ENCODE measurements around the gene BLM.
"Not testable (repeated sequence)": the region's sequence is repeated elsewhere in the genome, so short reads cannot be mapped to it uniquely, and the experiment has no call there.

BLM gene

DNA sequence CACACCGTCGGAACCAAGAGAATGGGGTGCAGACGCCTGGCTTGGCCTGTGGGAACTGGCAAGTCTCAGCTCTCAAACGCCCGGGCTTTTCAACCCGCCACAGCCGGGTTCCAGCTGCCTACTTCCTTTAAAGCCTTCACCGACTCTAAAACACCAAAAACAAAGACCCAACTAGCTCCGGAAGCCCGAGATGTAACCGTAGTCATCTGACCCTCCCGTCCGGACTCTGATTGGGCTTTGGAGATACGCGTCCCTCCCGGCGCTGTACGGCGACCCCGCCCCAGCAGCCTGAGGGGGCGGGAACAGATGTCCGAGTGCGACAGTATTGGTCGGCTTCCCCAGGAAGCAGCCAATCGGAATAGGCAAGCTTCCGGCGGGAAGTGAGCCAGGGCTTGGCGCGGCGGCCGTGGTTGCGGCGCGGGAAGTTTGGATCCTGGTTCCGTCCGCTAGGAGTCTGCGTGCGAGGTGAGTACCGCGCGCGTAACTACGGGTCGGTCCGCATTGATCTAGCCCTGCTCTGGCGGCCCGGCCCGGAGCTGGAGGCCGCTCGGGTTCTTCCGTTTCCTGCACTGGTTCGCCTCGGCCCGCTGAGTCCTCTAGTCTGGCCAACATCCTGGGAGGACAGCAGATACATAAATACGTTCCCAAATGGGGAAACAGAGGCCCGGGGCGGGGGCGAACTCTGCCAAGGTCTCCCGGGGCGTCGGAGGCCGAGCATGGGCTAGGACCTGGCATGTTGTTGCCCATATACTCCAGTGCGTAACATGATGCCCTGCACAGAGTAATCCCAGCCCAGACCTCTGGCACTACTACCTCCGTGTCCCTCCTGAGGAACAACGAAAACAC lies at the start of gene BLM:
BLM (plus strand) TSS at position 371 of the 846 bp plus-strand sequence. CDS start 30,047 bp downstream, outside the sequence.
- peak; percentile 98 to 99 for DNase-seq

DNA sequence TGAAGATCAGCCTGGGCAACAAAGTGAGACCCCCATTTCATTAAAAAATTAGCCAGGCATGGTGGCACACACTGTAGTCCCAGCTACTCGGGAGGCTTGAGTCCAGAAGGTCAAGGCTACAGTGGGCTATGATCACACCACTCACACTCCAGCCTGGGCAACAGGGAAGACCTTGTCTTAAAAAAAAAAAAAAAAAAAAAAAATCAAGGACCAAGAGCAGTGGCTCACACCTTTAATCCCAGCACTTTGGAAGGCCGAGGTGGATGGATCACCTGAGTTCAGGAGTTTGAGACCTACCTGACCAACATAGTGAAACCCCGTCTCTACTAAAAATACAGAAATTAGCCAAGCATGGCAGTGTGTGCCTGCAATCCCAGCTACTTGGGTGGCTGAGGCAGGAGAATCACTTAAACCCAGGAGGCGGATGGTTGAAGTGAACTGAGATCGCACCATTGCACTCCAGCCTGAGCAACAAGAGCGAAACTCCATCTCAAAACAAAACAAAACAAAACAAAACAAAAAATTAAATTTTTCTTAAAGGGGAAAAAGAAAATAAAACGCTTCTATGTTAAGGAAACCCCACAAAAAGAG lies 49.3 kb upstream of the BLM start:
- not testable (repeated sequence) for DNase-seq

DNA sequence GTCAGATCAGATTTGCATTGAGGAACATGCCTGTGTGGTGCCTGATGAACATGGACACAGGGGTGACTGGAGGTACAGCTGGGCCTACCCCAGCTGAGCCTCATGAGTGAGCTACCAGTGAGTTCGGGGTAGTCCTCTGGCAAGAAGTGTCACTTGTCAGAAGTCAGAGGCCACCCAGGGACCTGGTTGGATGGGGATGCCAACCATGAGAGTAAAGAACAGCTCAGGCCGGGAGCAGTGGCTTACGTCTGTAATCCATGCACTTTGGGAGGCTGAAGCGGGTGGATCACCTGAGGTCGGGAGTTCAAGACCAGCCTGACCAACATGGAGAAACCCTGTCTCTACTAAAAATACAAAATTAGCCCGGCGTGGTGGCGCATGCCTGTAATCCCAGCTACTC lies 46.5 kb upstream of the BLM start:
- DNase-seq, result not testable (repeated sequence)

DNA sequence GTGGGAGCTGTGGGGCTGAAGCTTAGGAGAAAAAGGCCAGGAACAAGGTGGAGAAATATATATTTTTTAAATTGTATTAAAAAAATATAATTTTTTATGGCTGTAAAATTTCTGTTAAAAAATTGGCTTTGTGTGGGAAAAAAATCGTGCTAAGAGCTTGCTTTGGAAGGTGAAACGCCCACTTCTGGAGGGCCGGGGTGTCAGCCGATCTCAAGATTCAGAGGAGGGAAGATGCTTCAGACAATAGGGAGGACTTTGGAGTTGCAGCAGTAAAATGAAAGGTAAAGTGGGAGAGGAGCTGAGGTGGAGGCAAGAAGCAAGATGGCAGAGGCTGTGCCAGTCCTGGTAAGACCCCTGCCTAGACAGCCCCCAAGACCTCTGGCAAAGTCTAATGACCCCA lies 45.9 kb upstream of the BLM start:
- no peak for DNase-seq

DNA sequence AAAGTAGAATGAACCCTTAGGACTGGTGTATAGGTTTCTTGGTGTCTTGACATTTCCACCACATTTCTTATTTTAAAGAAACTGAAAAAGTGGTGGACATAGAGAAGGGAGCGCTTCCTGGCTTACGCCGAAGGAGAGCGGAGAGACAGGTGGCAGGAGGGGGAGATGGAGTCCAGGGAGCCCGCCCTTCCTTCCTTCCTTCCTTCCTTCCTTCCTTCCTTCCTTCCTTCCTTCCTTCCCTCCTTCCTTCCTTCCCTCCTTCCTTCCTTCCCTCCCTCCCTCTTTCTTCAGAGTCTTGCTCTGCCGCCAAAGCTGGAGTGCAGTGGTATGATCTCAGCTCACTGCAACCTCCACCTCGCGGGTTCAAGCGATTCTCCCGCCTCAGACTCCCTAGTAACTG lies 43.8 kb upstream of the BLM start:
- not testable (repeated sequence) for DNase-seq

DNA sequence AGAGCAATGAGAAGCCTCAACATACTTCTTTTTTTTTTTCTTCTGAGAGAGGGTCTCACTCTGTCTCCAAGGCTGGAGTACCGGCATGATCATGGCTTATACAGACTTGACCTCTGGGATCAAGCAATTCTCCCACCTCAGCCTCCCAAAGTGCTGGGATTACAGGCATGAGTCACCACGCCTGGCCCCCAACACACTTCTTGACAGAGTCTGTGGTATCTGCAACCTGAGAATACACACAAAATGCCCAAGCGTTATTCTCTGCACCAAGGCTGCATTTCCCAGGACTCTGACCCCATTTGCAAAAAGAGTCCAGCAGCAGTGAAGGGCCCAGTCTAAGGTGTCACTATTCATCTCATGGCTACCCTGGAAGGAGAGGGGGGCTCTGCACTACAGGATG lies 42.7 kb upstream of the BLM start:
- DNase-seq, result no peak

DNA sequence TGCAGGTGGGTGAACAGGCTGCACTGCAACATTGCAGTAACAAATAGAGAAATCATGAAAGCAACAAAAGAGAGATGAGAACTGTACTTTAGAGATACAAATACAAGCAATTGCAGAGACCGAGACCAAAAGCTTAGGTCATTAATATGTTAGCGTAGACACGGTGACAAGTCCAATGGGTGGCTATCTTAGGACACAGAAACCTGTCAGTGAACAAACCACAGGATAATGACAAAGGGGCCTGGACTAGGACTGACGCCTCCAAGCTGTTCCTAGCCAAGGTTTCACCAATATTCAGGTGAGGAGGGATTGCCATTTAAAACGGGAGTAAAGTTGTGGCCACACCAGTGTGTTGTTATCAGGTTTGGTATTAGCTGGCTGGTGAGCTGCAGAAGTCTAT lies 41.7 kb upstream of the BLM start:
- no peak for DNase-seq

DNA sequence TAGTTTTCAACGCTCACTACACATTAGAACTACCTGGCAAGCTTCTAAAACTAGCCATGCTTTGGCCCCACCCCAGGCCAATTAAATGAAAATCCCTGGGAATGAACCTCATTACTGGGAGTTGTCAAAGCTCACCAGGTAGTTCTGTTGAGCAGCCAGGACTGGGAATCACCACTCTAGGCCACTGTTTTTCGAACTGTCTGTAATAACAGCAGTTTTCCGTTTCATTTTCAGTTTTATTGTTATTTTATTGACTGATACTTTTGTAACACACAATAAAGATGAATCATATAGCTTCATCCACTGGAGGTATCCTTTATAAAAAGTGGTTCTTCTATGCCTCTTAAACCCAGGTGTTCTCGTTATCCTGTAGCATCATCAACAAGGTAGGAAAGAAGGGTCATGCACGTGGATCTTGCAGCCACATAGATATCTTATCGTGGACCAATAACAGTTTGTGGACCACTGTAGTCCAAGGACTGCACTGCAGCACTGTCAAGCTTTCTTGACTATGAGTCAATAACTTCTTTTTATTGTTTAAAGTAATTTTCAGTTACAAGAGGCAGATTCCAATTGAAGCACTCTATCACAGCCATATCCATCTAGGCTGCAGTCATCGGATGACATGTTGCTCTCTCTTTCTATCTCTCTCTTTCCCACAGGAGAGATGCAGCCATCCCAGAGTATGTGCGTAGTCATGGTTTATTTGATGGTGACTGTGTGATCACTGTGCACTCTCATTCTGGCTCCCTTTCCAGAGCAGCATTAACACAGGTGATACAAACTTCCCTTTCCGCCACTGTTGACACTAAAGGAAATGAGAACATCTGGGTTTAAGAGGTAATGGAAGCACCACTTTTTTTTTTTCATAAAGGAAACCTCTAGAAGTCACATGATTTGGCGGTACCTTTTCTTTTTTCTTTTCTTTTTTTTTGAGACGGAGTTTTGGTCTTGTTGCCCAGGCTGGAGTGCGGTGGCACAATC lies 39.0 kb upstream of the BLM start:
- DNase-seq, result no peak

DNA sequence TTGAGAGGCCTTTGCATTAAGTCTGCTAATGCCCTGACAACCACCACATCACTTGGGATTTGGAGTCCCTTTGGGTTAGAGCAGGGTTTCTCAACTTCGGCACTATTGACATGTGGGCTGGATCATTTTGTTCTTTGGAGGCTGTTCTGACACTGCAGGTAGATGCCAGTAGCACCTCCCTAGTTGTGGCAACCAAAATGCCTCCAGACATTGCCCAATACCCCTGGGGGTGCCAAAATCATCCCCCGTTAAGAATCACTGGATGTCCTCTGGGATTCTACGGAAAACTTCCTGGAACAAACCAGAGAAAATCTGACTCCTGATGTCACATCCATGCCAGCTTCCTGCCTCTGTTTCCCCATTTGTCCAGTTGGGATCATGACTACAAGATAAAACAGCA lies 37.2 kb upstream of the BLM start:
- no peak for DNase-seq

DNA sequence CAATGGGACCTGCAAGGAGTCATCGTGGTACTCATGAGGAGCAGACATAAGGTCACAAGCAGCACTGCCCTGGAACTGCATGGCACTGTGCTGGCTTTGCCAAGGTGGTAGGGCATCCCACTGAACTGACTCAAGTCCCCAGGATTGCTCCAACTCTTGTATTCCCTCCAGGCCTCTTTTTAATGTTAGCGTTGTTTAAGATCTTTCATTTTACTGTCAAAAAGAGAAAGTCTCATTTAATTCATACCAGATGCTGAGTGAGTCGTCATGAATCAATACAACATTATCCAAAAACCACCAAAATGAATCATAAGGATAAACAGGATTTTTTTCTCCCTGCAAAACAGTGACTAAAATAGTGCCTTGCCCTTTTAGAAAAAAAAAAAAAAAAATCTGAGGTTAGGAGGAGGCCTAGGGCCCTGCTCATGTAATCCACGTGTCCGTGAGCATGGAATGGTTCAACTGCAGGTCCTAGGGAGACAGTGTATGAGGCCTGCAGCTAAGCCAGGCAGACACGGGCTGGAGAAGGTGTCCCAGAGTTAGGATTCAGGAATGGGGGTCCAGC lies 36.7 kb upstream of the BLM start:
- no peak for DNase-seq

DNA sequence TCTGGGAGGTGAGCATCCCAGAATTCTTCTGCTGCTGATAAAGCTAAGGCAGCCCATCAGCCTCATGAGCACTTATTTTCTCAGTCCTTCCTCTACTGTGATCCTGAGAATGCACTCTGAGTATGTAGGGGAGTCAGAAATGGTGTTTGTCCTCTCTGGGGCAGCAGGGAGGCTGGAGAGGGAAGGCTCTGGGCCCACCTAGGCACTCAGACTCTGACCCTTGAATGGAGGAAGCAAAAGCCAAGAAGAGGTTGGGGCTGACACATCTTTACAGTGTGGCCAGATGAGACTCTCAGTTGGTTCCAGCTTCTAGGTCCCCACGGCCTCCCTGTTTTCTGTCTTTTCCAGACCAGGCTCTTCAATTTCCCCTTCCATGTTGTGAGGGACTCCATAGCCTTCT lies 36.1 kb upstream of the BLM start:
- no peak for DNase-seq

DNA sequence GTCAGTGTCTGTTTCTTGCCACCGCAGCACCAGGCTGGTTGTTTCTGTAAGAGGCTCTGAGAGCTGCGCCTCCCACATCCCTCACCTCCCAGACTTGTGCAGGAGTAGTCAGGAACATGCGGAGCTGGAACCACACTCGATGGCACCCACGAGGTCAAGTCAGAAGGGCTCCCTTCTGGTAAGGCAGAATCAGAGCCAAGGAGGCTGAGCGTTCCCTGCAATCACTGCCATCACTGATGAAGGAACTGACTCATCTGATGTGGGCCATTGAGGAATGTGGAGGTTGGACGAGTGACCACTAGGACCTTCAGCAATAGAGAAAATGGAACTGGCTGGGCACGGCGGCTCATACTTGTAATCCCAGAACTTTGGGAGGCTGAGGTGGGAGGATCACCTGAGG lies 35.7 kb upstream of the BLM start:
- no peak for DNase-seq

DNA sequence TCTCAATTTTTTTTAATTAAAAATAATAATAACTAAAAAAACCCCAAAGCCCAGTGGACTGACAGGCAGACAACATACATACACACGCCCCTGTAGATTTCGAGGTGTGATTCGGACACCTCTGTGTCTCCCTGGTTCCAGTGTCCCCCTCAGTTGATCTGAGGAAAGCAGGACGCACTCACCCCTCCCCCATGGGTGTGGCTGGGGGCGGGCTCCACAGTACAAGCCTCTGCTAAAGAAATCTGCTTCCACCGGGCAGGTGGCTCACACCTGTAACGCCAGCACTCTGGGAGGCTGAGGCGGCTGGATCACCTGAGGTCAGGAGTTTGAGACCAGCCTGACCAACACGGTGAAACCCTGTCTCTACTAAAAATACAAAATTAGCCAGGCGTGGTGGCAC lies 33.8 kb upstream of the BLM start:
- DNase-seq, result no peak

DNA sequence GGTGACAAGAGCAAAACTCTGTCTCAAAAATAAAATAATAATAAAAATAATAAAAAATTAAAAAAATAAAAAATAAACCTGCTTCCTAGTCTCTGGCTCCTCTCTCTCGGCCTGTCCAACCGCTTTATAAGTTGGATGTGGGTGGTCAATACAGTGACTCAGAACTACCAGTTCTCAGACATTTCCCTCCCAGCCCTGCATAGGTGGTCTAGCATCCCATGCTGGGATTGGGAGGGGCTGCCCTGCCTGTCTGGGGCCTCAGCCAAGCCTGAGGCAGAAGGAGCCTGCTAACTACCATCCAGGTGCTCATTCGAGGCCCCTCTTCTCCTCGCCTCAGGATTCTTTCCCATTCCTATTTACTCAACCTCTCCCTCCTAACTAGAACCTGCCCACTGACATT lies 33.3 kb upstream of the BLM start:
- no peak for DNase-seq

DNA sequence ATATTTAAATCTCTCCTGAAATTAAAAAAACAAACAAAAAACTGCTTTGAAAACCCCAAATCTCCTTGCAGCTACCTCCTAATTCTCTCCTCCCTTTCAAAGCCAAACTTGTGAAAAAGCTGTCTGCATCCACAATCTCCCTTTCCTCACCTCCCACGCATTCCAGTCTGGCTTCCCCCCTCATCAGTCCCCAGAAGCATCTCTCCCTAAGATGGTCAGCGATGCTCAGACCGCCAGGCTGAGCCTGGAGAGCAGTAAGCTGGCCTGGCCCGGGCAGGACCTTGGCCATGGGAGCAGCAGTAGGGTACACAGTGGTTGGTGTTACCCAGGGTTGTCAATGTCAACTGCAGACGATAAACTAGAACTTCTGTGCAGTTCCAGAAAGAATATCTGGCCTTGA lies 32.9 kb upstream of the BLM start:
- no peak for DNase-seq

DNA sequence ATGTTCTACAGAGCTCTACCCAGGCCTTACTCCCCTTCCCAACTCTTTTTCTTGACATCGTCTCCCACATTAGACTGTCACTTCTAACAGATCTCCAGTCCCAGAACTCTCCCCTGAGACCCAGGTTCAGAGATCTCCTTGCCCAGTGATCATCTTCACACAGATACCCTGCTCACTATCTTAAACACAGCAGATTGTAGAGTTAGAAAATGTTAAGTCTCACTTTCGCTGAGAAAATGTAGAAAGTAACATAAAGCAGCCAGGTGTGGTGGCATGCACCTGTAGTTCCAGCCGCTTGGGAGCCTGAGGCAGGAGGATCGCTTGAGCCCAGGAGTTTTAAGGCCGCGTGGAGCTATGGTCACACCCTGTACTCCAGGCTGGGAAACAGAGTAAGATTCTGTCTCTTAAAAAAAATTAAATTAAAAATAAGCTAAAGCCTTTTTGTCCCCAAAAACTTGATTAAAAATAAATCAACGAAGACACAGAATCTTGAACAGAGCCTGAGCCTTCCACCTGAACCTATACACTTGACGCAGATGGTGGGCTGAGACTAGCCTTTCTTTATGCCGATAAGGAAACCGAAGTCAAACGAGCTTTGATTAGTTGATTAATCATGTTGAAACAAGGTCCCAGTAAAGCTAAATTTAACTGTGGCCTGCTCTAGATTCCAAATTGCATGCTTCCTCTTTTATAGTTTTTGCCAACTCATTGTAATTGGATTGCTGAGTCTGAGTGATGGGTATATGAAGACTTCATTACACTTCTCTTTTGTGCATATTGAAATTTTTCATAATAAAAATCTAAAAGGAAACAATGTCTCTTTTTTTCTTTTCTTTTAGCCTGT lies 31.3 kb upstream of the BLM start:
- DNase-seq, result peak; percentile 68 to 86

DNA sequence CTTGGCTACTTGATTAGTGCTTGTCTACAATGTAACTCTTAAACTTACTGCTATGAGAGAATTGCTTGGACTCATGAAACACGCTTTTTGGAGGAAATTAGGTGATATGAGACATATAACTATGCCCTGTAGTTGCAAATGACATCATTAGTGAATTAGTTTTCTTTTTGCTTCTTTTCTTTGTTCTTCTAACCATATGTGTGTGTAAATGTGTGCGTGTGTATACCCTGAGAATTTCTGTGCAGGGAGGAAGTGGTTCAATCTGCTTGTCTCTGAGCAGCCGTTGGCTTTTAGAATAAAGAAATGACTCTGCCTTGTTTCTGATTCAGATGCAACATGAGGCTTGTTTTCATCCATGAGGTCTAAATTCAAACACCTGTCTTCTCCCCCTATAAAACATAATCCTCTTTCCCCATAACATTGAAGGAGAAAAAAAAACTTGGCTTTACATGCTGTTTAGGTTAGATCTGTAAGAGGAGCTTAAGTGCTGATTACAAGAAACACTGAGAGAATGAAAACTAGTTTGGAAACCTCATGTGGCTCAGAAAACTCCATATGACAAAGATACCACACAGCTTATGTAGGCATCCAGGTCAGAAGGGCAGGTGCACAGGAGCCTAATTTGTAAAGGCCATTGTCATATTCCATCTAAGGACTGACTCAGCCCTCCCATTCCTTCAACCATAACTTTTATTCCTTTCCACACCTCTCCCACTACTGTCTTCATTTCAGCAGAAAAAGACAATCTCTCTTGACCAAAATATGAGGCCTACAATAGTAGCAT lies 30.5 kb upstream of the BLM start:
- DNase-seq, result peak; percentile 76 to 87

DNA sequence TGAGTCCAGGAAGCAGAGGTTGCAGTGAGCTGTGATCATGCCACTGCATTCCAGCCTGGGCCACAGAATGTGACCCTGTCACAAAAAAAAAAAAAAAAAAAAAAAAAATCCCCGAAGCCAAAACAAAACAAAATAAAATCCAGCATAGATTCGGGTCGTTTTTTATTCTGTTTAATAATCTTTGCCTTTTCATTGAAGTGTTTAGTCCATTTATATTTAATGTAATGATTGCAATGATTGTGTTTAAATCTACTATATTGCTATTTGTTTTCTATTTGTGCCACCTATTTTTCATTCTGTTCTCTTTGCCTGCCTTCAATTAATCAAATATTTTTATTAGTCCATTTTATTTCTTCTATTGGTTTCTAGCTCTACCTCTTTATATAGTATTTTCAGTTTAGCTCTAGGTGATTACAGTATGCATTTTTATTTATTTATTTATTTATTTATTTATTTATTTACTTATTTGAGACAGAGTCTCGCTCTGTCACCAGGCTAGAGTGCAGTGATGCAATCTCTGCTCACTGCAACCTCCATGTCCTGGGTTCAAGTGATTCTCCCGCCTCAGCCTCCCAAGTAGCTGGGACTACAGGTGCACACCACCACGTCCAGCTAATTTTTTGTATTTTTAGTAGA lies 27.7 kb upstream of the BLM start:
- DNase-seq, result not testable (repeated sequence)

DNA sequence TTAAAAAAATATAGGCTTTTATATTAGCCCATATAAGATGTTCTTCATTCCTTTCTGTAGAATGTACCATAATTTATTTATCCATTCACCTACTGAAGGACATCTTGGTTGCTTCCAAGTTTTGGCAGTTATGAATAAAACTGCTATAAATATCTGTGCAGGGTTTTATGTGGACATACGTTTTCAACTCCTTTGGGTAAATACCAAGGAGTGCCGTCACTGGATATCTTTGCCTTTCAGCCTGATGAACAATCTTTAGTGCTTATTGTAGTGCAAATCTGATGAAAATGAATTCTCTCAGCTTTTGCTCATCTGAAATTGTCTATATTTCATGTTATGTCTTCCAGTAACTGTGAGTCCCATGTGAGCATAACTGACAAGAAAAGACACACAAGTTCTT lies 26.6 kb upstream of the BLM start:
- no peak for DNase-seq

DNA sequence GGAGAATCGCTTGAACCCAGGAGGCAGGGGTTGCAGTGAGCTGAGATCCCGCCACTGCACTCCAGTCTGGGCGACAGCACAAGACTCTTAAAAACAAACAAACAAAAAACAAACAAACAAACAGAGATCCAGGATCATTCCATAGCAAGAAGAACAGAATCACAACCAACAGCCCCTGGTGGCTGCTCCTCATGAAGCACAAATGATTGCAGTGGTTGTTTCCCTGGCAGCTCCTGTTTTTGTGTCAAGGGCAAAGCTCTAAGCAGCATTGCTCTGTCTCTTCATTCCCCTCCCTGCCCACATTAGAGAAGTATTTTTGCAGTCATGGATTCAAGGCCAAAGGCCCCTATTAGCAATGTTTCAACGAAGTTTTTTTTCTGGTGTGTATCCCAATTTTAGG lies 25.8 kb upstream of the BLM start:
- DNase-seq, result no peak

All from Kasumi-1 (cell line).